ENCODE measurements around the gene NEDD9. TPM values are rescaled to one million over a fixed set of nuclear protein-coding genes. Genes with fewer than 3 reads are reported as not detected.

NEDD9 gene, protein sequence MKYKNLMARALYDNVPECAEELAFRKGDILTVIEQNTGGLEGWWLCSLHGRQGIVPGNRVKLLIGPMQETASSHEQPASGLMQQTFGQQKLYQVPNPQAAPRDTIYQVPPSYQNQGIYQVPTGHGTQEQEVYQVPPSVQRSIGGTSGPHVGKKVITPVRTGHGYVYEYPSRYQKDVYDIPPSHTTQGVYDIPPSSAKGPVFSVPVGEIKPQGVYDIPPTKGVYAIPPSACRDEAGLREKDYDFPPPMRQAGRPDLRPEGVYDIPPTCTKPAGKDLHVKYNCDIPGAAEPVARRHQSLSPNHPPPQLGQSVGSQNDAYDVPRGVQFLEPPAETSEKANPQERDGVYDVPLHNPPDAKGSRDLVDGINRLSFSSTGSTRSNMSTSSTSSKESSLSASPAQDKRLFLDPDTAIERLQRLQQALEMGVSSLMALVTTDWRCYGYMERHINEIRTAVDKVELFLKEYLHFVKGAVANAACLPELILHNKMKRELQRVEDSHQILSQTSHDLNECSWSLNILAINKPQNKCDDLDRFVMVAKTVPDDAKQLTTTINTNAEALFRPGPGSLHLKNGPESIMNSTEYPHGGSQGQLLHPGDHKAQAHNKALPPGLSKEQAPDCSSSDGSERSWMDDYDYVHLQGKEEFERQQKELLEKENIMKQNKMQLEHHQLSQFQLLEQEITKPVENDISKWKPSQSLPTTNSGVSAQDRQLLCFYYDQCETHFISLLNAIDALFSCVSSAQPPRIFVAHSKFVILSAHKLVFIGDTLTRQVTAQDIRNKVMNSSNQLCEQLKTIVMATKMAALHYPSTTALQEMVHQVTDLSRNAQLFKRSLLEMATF
- total RNA-seq = 21.8 and 70.5 TPM in 2 replicates

DNA sequence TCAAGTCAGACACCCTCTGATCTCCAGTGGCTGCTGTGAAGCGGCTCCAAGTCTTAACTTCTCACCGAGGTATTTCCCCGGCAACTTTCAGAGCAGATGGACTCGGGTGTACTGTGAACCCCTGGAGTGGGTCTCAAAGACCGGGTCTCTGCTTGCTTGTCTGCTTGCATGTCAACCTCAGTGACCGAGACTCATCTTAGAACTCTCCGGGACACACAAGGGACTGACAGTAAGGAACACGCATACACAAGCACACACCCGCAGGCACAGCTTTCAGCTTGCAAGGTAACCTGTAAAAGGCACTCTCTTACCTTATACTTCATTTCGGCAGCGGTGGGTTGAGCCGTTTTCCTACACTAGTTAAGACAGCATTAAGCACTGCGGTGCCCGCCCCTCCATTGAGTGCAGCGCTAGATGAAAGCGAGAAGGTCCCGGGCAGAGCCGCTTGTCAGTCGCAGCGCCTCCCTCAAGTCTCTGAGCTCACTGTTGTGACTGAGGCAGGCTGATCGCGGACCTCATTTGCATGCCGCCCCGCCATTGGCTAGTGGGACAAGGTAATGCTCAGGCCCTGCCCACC is at the start of gene NEDD9:
NEDD9 (minus strand) TSS at position 476 of the 577 bp plus-strand sequence; CDS start at position 323, 153 bp downstream.

Other genes with a start within 250 kb of the NEDD9 start
- gene ELOVL2, start 188.4 kb downstream of the NEDD9 start, total RNA-seq = not detected in 2 replicates
- 12.1 and 12.4 TPM in 2 replicates for gene SMIM13, start 138.8 kb downstream of the NEDD9 start, total RNA-seq
- gene ERVFRD-1, start 120.9 kb downstream of the NEDD9 start, total RNA-seq = not detected in 2 replicates

Measured in endothelial cell of coronary artery (primary cell).